IMR-90 (cell line): ENCODE measurements around the gene NHLRC2. TPM values are rescaled to one million over a fixed set of nuclear protein-coding genes. Genes with fewer than 3 reads are reported as not detected.

Source experiments
- ATAC-seq: fragments of 200-7000 bp; cut with Tn5 transposase; 2 replicates; pipeline ENCODE4 v1.9.1; 2020; ENCODE audit warnings: low read depth, mild to moderate bottlenecking, moderate library complexity
- BruUV-seq: library from RNA; stranded (reverse); fragments of 400-500 nt; replicated peaks from 2 replicates; lab custom pipeline; 2021; lab: Mats Ljungman, UMichigan
- CTCF ChIA-PET: fragments of 300-600 bp; formaldehyde crosslinking; extraction: SDS; loops from one replicate; lab custom pipeline; 2021; ENCODE audit warnings: antibody characterized with exemption; lab: Yijun Ruan, JAX
- POLR2A ChIA-PET: fragments of 300-600 bp; sonication (Branson Sonifier 250); formaldehyde crosslinking; loops from one replicate; lab custom pipeline; 2022; ENCODE audit warnings: antibody characterized with exemption; ENCODE audit not compliant: unreplicated experiment; lab: Charles Lee
- DNase-seq: peaks from one replicate; pipeline ENCODE4 v3.0.0; 2013
- H2AFZ ChIP-seq: replicated peaks from 2 replicates; pipeline ENCODE3; 2013; ENCODE audit warnings: low read length, mild to moderate bottlenecking; ENCODE audit not compliant: poor library complexity
- H2AK5ac ChIP-seq: 2 replicates; pipeline ENCODE4 v1.6.1; 2013; ENCODE audit warnings: low read depth, low read length, inconsistent platforms
- H2AK9ac ChIP-seq: replicated peaks from 2 replicates; pipeline ENCODE3; 2013; ENCODE audit warnings: mild to moderate bottlenecking, low read depth, low read length, moderate library complexity; ENCODE audit not compliant: poor library complexity
- H2BK120ac ChIP-seq: 2 replicates; pipeline ENCODE4 v1.6.1; 2013; ENCODE audit warnings: low read depth, low read length, inconsistent platforms
- H2BK15ac ChIP-seq: 3 replicates; pipeline ENCODE4 v1.6.1; 2013; ENCODE audit warnings: low read depth, low read length, inconsistent platforms
- H2BK20ac ChIP-seq: 2 replicates; pipeline ENCODE4 v1.6.1; 2013; ENCODE audit warnings: low read depth, mild to moderate bottlenecking, inconsistent platforms, low read length, moderate library complexity
- H2BK5ac ChIP-seq: 2 replicates; pipeline ENCODE4 v1.6.1; 2013; ENCODE audit warnings: mild to moderate bottlenecking, low read depth, low read length, inconsistent platforms; ENCODE audit not compliant: poor library complexity, severe bottlenecking
- H3K14ac ChIP-seq: replicated peaks from 2 replicates; pipeline ENCODE4 v1.6.1; 2013; ENCODE audit warnings: low read depth, low read length, inconsistent platforms
- H3K18ac ChIP-seq: 2 replicates; pipeline ENCODE4 v1.6.1; 2013; ENCODE audit warnings: low read depth, low read length, control low read depth
- H3K23ac ChIP-seq: 2 replicates; pipeline ENCODE4 v1.6.1; 2013; ENCODE audit warnings: low read depth, low read length, inconsistent platforms
- H3K27ac ChIP-seq: 2 replicates; pipeline ENCODE4 v1.5.1; 2013; ENCODE audit warnings: mild to moderate bottlenecking, control low read depth, low read length; ENCODE audit not compliant: insufficient read depth
- H3K27me3 ChIP-seq: 2 replicates; pipeline ENCODE4 v1.6.1; 2013; ENCODE audit warnings: low read length; ENCODE audit not compliant: control insufficient read depth, insufficient read depth
- H3K36me3 ChIP-seq: 2 replicates; pipeline ENCODE4 v1.6.1; 2013; ENCODE audit warnings: low read length, mixed read lengths; ENCODE audit not compliant: control insufficient read depth, insufficient read depth
- H3K4ac ChIP-seq: 2 replicates; pipeline ENCODE4 v1.6.1; 2013; ENCODE audit warnings: low read depth, low read length, inconsistent platforms
- H3K4me1 ChIP-seq: 2 replicates; pipeline ENCODE4 v1.6.1; 2013; ENCODE audit warnings: low read length, mixed read lengths; ENCODE audit not compliant: control insufficient read depth, insufficient read depth
- H3K4me2 ChIP-seq: 2 replicates; pipeline ENCODE4 v1.6.1; 2013; ENCODE audit warnings: low read depth, mild to moderate bottlenecking, control low read depth, low read length, moderate library complexity
- H3K4me3 ChIP-seq: 2 replicates; pipeline ENCODE4 v1.5.1; 2013; ENCODE audit warnings: low read depth, mild to moderate bottlenecking, control low read depth, low read length, moderate library complexity; ENCODE audit not compliant: insufficient read depth
- H3K56ac ChIP-seq: 2 replicates; pipeline ENCODE4 v1.6.1; 2013; ENCODE audit warnings: low read length, inconsistent platforms; ENCODE audit not compliant: insufficient read depth; ENCODE audit errors: extremely low read depth
- H3K79me1 ChIP-seq, 2 experiments: 2 replicates each; pipeline ENCODE4 v1.6.1; 2013; ENCODE audit warnings: low read length in 2 of 2, inconsistent platforms in 1 of 2, low read depth in 1 of 2
- H3K9ac ChIP-seq: 2 replicates; pipeline ENCODE4 v1.6.1; 2013; ENCODE audit warnings: low read depth, low read length, control low read depth
- H3K9me1 ChIP-seq: 2 replicates; pipeline ENCODE4 v1.6.1; 2013; ENCODE audit warnings: low read length, inconsistent platforms; ENCODE audit not compliant: insufficient read depth
- H3K9me3 ChIP-seq: 2 replicates; pipeline ENCODE4 v1.6.1; 2013; ENCODE audit warnings: low read length; ENCODE audit not compliant: control insufficient read depth, insufficient read depth
- H4K20me1 ChIP-seq: 2 replicates; pipeline ENCODE4 v1.6.1; 2013; ENCODE audit warnings: low read length, inconsistent platforms; ENCODE audit not compliant: insufficient read depth
- H4K5ac ChIP-seq: 2 replicates; pipeline ENCODE4 v1.6.1; 2013; ENCODE audit warnings: mild to moderate bottlenecking, low read depth, low read length, control low read depth
- H4K8ac ChIP-seq, 2 experiments: 2 replicates each; pipeline ENCODE4 v1.6.1; 2013; ENCODE audit warnings: low read depth in 2 of 2, low read length in 2 of 2, control low read depth in 1 of 2, inconsistent platforms in 1 of 2
- H4K91ac ChIP-seq: 2 replicates; pipeline ENCODE4 v1.6.1; 2013; ENCODE audit warnings: low read depth, low read length, inconsistent platforms; ENCODE audit not compliant: insufficient read depth
- BHLHE40 ChIP-seq: fragments of 150-350 bp; IDR thresholded peaks from 2 replicates; pipeline ENCODE4 v1.6.1; 2016; ENCODE audit warnings: mild to moderate bottlenecking, low read depth, low read length
- CEBPB ChIP-seq: IDR thresholded peaks from 2 replicates; pipeline ENCODE4 v1.6.1; 2012; ENCODE audit warnings: low read depth, low read length, improper control_type of control experiment
- ELK1 ChIP-seq: fragments of 150-350 bp; IDR thresholded peaks from 2 replicates; pipeline ENCODE4 v1.6.1; 2016; ENCODE audit warnings: low read depth, mild to moderate bottlenecking, low read length, moderate library complexity, borderline replicate concordance
- MXI1 ChIP-seq: IDR thresholded peaks from 2 replicates; pipeline ENCODE4 v1.6.1; 2012; ENCODE audit warnings: low read depth, mild to moderate bottlenecking, low read length, moderate library complexity, borderline replicate concordance
- POLR2A ChIP-seq: IDR thresholded peaks from 2 replicates; pipeline ENCODE4 v1.6.1; 2012; ENCODE audit warnings: mild to moderate bottlenecking, low read depth, low read length
- RAD21 ChIP-seq: IDR thresholded peaks from 2 replicates; pipeline ENCODE4 v1.6.1; 2012; ENCODE audit warnings: low read length, improper control_type of control experiment
- RCOR1 ChIP-seq: IDR thresholded peaks from 2 replicates; pipeline ENCODE4 v1.6.1; 2012; ENCODE audit warnings: mild to moderate bottlenecking, low read length, improper control_type of control experiment; ENCODE audit not compliant: insufficient replicate concordance
- SMC3 ChIP-seq: fragments of 150-350 bp; IDR thresholded peaks from 2 replicates; pipeline ENCODE4 v1.6.1; 2016; ENCODE audit warnings: low read depth, mild to moderate bottlenecking, antibody characterized with exemption, low read length, moderate library complexity
- USF2 ChIP-seq: fragments of 150-350 bp; IDR thresholded peaks from 2 replicates; pipeline ENCODE4 v1.6.1; 2017; ENCODE audit warnings: mild to moderate bottlenecking, antibody characterized with exemption, low read length, low read depth
- WGBS, 2 experiments: methylation state at CpG; one replicate each; pipeline versions ENCODE4 v1.1.5 to v1.1.7; 2013; ENCODE audit warnings: missing lambda C conversion rate in 2 of 2; ENCODE audit not compliant: insufficient read length in 1 of 2; ENCODE audit errors: extremely low coverage in 2 of 2; 5-methylcytosine and 5-hydroxymethylcytosine counted together
- dilution Hi-C: fragments of 300-500 bp; cut with HindIII; formaldehyde crosslinking; loops from one replicate; pipeline ENCODE4 v1.14.3; 2018; ENCODE audit warnings: low sequenced_read_pairs; ENCODE audit not compliant: unreplicated experiment
- in situ Hi-C: fragments of 300-500 bp; cut with MboI; formaldehyde crosslinking; loops from 3 replicates; pipeline ENCODE4 v1.14.3; 2019; ENCODE audit warnings: low sequenced_read_pairs, inconsistent platforms, mixed read lengths
- intact Hi-C: fragments of 100-400 bp; cut with micrococcal nuclease; formaldehyde crosslinking; loops from 2 replicates; pipeline ENCODE4 v1.10.0; 2022
- polyA plus RNA-seq, 3 experiments: library from polyadenylated mRNA; depleted of rRNA; stranded (reverse); fragments of >200 nt; gene quantifications; 2 replicates each; pipeline ENCODE4 v1.2.3, GENCODE V29; 2012; ENCODE audit warnings: low replicate concordance in 1 of 3
- total RNA-seq: library from RNA; depleted of rRNA; stranded (reverse); fragments of >200 nt; gene quantifications from 2 replicates; pipeline ENCODE4 v1.2.3, GENCODE V29; 2012

Gene NHLRC2
- total and polyA plus RNA-seq, 2 of the 4 experiments (the other 2 are of a cell fraction) = 3.0 to 11.8 TPM

DNA sequence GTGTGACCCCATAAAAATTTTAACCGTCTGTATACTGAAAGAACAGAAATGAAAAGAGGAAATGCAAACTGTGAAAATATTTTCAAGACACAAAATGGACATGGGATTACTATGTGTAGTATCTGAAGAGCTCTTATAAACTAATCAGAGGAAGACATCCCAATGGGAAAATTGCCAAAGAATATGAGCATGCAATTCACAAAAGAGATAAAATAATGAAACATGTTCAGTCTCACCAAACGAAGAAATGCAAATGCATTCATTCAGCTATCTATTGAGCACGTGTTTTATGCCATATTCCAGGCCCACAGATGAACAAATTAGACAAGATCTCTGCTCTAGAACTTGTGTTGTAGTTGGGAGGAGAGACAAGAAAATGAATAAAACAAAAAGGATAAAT is 63.2 kb downstream of the NHLRC2 start:
- Histone ChIP-seq H2AK9ac (no peak overlapping the region), H3K79me1 (no peaks in the 10 kb centered on the region), H3K4me2 (no peak overlapping the region), H2BK20ac (no peak overlapping the region), H3K36me3 (0 out of 2 replicates have a peak, but pooled peaks cover 2% of the 10 kb centered on the region), H4K8ac (no peak overlapping the region), H3K27me3 (no peaks in the 10 kb centered on the region), H2BK15ac (no peak overlapping the region), H4K5ac (no peak overlapping the region), H3K9me1 (no peaks in the 10 kb centered on the region), H2AK5ac (no peak overlapping the region), H4K91ac (no peak overlapping the region), H3K23ac (no peak overlapping the region), H3K18ac (no peak overlapping the region), H3K9me3 (no peaks in the 10 kb centered on the region), H2BK120ac (no peak overlapping the region), H4K20me1 (no peaks in the 10 kb centered on the region), H2AFZ (no peak overlapping the region), H3K4me1 (no peaks in the 10 kb centered on the region), H2BK5ac (no peak overlapping the region), H3K56ac (no peak overlapping the region), H3K4ac (no peak overlapping the region), H3K27ac (no peak overlapping the region), H3K4me3 (no peak overlapping the region), H3K14ac (no peak overlapping the region), H3K9ac (no peak overlapping the region)
- no TSS peak for BruUV-seq
- in situ Hi-C loops (no loop called here), dilution Hi-C loops (no loop called here), intact Hi-C loops (no loop called here)
- POLR2A ChIA-PET = no interaction called here
- CTCF ChIA-PET = interaction anchor here (0.6 kb wide), 1 partner anchor 208 kb away, joined by 6 read pairs; no protein-coding TSS in a partner anchor
- TF ChIP-seq BHLHE40 (no peak), POLR2A (no peak), USF2 (no peak), ELK1 (no peak), RCOR1 (no peak), CEBPB (no peak), SMC3 (no peak), RAD21 (no peak), MXI1 (no peak)
- no peak for DNase-seq
- no peak for ATAC-seq
- WGBS, 2 experiments = 80% methylated on average over 1 of the region's 3 CpGs; no CpG with 5 or more reads in 1 of the 2 experiments
